NCI-H774 (cell line): ENCODE data around the gene CAMK4.
"Not testable (repeated sequence)": the region's sequence is repeated elsewhere in the genome, so short reads cannot be mapped to it uniquely, and the experiment has no call there.

Experiments used
- DNase-seq: peaks from one replicate; lab custom pipeline; 2025; lab: John Stamatoyannopoulos, UW

Gene CAMK4

GRCh38 chr5:111383288-111383970, 159.2 kb downstream of the CAMK4 start:
- no peak for DNase-seq

- DNase-seq: no peak
Observed at GRCh38 chr5:111384220-111384619, 160.0 kb downstream of the CAMK4 start.

- DNase-seq: no peak
Observed at GRCh38 chr5:111385051-111385450, 160.9 kb downstream of the CAMK4 start.

- DNase-seq: no peak
Observed at GRCh38 chr5:111385970-111386831, 162.0 kb downstream of the CAMK4 start.

- DNase-seq: no peak
Observed at GRCh38 chr5:111386832-111387162, 162.6 kb downstream of the CAMK4 start.

- no peak for DNase-seq
Observed at GRCh38 chr5:111387361-111387760, 163.2 kb downstream of the CAMK4 start.

- no peak for DNase-seq
Observed at GRCh38 chr5:111389390-111390082, 165.4 kb downstream of the CAMK4 start.

GRCh38 chr5:111392181-111392580, 168.0 kb downstream of the CAMK4 start:
- DNase-seq: no peak

- DNase-seq: no peak
Observed at GRCh38 chr5:111394586-111394985, 170.4 kb downstream of the CAMK4 start.

- no peak for DNase-seq
Observed at GRCh38 chr5:111398013-111398412, 173.8 kb downstream of the CAMK4 start.

- DNase-seq: no peak
Observed at GRCh38 chr5:111399113-111399512, 174.9 kb downstream of the CAMK4 start.

- DNase-seq: no peak
Observed at GRCh38 chr5:111401906-111402305, 177.7 kb downstream of the CAMK4 start.

GRCh38 chr5:111404270-111404769, 180.1 kb downstream of the CAMK4 start:
- no peak for DNase-seq

GRCh38 chr5:111407562-111407961, 183.4 kb downstream of the CAMK4 start:
- DNase-seq: no peak

GRCh38 chr5:111408817-111409216, 184.6 kb downstream of the CAMK4 start:
- no peak for DNase-seq

GRCh38 chr5:111409266-111409665, 185.1 kb downstream of the CAMK4 start:
- DNase-seq: not testable (repeated sequence)

- DNase-seq: not testable (repeated sequence)
Observed at GRCh38 chr5:111410067-111410466, 185.9 kb downstream of the CAMK4 start.

GRCh38 chr5:111411301-111411700, 187.1 kb downstream of the CAMK4 start:
- no peak for DNase-seq

GRCh38 chr5:111412593-111412992, 188.4 kb downstream of the CAMK4 start:
- no peak for DNase-seq

GRCh38 chr5:111415053-111415452, 190.9 kb downstream of the CAMK4 start:
- DNase-seq: no peak

GRCh38 chr5:111422245-111422644, 198.1 kb downstream of the CAMK4 start:
- DNase-seq: no peak
